GM19043 (cell line): ENCODE results near the gene PIP5K1C.

ENCODE experiments used
- ATAC-seq: cut with Tn5 transposase; IDR thresholded peaks from one replicate; pipeline ENCODE4 v1.9.1; 2021; ENCODE audit warnings: low read depth; ENCODE audit not compliant: unreplicated experiment

The PIP5K1C gene

DNA sequence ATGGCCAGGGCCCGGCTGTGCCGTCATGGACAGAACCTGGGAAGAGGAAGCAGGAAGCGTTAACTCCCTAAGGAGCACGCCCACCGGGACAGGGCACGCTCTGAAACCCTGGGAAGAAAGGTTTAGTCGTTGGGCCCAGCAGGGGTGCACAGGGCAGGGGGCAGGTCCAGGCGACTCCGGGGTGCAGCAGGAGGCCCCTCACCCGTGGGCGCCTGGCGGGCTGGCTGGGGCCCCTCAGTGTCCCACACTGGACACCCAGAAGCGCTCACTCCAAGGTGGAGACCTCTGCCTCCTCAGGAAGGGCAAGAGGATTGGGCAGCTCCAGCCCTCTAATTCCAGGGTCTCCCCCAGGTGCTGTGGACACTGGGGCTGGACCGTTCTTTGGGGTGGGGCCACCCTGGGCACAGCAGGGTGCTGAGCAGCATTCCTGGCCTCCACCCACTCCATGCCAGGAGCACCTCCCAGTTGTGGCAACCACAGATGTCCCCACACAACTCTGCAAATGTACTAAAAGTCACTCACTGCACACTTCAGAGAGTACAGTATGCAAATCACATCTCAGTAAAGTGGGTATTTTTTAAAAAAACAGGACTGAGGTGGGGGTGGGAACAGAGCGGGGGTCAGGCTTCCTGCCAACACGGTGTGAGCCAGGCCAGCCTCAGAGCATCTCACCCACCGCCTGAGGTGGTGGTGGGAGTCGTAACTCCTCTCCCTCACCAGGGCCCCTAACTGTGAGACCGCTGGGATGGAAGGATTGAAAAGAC, 35.2 kb downstream of the PIP5K1C start:
- no peak for ATAC-seq

GRCh38 chr19:3663838-3664237, 36.4 kb downstream of the PIP5K1C start:
- no peak for ATAC-seq

- ATAC-seq: no peak
These were observed 38.7 kb downstream of the PIP5K1C start for GRCh38 chr19:3661284-3662238.

DNA sequence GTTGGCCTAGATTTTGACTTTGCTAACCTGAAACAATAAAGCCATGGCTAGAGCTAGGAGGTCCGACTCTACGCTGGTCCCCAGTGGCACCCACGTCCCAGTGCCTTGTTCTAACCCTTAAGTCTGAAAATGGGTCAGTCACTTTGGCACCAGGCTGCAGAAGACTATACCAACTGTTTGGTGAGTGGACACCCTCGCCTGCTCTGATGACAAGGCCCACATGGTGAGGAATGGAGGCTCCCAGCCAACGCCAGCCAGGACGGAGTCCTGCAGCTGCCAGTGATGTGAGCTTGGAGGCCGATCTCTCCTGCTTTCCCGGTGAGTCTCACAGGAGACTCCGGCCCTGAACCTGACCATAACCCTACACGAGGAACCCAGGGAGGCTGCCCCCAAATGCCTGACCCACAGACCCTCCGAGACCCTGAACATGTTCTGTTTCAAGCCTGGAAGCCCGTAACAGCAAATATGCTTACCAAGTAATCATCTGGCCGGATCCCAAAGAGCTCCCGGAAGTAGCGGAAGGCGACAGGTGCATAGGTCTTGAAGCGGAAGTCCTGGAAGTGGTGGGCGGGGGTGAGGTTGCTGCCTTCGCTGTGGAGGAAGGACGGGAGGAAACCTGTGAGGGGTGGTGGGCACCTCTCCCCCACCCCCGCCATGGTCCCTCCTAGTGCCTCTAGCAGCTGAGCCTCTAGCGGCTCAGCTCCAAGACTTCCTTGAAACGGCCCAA, 39.6 kb downstream of the PIP5K1C start:
- no peak for ATAC-seq

DNA sequence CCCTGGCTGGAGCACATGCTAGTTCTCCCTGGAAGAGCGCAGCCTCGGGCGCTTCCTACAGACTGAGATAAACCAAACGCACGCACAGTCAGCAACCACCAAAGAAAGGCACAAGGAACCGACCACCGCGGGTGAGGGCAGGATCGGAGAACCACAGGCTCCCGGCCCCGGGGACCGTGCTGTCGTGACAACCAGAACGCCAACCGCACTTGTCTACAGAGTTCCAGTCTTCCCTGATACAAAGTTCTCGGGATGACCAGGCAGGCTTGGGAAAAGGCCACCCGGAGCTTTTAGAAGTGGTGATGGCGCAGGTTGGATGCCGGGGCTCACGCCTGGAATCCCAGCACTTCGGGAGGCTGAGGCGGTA, 40.5 kb downstream of the PIP5K1C start:
- no peak for ATAC-seq

DNA sequence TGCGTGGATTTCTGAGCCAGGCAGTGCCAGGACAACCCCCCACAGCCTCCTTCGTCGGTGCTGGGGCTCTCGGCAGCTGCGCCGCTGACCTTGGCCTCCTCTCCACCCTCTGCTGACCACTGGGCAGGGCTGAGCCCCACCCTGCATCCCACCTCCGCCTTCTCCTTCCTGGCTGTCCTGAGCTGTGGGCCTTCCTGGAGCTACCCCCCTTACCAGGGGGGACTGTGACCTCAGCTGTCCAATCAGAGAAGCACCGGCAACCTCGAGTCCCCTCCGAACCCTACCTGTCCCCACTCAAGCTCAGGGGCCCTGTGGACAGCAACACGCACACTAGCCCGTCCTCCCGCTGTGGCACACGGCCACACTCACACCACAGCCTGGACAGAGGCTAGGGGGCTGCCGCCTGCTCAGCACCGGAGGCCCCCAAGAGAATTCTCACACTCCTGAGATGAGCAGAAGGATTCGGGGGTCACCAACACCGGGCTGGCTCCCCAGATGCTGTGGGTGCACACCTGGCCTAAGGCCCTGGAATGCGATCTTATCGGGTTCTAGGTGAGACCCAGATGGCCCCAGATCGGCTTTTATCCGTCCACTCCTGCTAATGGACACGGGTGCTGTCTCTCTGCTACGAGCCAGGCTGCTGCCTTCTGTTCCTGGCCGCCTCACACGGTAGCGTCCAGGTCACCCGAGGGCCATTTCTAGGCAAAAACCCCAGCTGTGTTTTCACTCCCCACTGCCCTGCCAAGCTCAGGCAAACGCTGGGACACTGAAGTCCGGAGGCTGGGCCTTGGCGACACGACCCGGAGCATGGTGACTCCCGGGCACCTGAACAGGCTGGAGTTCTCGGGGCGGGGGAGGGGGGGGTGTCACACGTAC, 41.2 kb downstream of the PIP5K1C start:
- no peak for ATAC-seq

- no peak for ATAC-seq
These were observed 42.0 kb downstream of the PIP5K1C start for GRCh38 chr19:3658004-3658869.

DNA sequence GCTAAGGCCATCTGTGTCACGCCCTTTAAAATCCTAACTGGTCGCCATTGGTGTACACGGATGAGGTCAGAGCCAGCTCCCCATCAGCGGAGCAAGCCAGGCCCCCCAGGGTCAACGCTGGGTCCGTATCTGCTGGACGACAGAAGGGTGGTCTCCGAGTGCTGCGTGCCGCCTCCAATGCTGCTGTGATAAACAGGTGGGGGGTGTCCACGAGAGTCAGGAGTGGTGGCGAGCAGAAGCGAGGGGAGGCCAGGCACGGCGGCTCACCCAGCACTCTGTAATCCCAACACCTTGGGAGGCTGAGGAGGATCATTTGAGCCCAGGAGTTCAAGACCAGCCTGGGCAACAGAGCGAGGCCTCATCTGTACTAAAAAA, 42.9 kb downstream of the PIP5K1C start:
- ATAC-seq: no peak

DNA sequence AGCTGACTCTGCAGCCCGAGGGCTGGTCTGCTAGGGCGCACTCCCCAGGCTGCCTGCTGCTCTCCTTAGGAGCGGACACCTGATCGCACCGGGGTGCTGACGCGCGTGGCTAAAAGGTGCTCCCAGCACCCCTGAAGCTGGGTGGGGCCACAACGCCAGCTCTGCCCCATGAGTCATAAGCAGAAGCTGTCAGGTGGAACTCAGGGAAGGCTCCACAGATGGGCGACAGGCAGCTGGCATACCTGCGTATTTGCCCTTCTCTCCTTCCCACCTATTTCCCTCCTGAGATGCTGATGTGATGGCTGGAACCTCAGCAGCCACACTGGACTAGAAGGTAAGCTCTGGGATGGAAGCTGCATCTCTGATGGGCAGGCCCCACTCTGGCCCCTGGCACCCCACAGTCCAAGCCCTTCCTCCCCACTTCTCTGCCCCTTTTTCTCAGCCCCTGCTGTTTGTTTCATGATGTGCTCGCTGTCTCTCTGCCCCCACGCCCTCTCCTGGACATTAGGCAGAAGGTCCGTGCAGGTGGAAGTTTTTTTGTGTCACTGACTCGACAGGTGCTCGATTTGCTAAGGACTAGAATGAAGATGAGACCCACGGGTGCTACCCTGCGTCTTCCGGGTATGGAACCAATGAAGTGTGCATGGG, 43.4 kb downstream of the PIP5K1C start:
- ATAC-seq: no peak

DNA sequence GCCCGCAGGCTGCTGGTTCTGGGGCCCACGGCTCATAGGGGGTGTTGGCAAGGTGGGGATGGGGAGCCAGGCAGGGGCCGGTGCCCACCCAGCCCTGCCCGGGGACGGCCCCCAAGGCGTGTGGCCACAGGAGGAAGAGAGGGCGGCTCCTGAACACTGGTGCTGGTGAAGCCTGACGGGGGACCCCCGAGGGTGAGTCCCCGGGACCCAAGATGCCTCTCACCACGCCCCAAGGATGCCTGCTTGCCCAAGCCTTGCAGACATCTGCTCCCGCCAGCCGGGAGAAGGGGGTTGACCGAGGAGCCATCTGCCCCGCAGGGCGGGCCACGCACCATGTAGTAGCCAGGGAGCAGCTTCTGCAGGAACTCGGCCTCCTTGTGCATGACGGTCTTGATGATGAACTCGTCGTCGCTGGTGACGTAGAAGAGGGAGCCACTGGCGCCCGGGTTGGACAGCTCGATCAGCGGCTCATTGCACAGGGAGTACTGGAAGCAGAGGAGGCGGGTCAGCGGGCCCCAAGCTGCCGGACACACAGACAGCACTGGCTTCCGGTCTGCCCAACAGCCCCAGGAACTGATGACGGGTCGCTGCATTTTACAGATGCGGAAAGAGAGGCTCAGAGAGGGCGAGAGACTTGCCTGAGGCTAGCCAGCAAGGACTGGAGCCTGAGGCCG, 44.1 kb downstream of the PIP5K1C start:
- no peak for ATAC-seq

DNA sequence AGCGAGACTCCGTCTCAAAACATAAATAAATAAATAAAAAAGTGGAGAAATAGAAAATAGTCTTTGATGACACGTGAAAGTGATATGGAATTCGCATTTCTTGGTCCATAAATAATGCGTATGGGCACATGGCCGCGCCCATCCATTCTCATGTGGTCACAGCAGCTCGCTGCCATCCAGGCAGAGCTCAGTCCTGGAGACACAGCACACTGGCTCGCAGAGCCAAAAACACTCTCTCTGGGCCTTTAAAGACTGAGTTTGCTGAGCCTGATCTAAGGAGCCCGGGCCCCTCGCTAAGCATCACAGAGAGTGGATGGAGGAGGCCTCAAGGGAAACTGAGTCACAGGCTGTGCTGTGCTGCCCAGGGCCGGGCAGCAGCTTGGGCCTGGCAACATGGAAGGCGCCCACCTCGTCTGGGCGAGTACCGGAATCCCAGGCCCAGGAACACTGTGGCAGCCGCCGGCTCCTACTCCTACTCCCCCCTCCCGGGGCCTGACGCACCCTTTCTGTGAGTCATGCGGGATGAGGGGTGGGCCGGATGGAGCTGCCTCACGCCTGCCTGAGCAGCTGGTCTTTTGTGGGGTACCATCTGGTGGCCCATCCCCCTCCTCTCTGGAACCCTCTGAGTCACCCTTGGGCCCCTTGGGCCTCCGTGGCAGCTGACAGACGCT, 44.7 kb downstream of the PIP5K1C start:
- ATAC-seq: no peak

GRCh38 chr19:3653865-3654513, 46.3 kb downstream of the PIP5K1C start:
- ATAC-seq: no peak

- ATAC-seq: no peak
These were observed 47.0 kb downstream of the PIP5K1C start for GRCh38 chr19:3653081-3653795.

GRCh38 chr19:3652422-3652821, 47.8 kb downstream of the PIP5K1C start:
- no peak for ATAC-seq

DNA sequence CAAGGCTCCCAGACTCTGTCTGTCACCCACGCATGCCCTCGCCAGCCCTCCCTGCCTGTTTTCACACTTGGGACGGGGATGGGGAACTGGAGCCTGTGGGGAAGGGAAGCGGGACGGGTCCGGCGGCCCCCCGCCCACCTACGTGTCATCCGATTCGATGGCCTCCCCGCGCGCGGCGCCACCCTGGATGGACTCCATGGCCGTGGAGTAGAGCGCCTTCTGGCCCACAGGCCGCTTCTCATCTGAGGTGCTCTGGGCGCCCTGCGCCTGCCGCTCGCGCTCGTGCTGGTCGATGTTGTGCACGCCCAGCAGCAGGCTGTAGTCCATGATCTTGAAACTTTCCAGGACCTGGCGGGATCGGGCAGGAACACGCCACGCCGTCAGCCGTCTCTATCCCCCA, 48.6 kb downstream of the PIP5K1C start:
- no peak for ATAC-seq

DNA sequence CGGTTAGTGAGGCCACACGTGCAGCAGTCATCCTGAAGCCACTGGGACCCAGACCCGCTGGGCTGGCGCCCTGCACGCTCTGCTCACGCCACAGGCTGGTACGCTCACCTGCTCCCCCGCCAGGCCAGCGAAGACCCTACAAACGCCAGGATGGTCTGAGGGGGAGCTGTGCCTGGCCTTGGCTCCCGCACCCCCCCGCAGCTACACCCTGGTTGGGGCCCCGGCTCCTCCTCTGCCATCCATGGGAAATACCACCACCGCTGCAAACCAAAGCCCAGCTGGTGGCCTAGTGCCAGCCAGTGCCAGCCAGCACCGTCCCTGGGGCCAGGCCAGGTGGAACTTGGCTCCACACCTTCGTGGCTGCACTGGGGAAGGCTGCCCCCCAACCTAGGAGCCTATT, 50.4 kb downstream of the PIP5K1C start:
- ATAC-seq: no peak
